SU-DHL-6 (cell line): Measurements from ENCODE around the gene GPALPP1.
"Not testable (repeated sequence)": the region's sequence is repeated elsewhere in the genome, so short reads cannot be mapped to it uniquely, and the experiment has no call there.

Source experiments
- CTCF ChIP-seq: fragments of 200-600 bp; sonication (generic); IDR thresholded peaks from one replicate; pipeline ENCODE4 v1.5.1; 2017; ENCODE audit warnings: antibody characterized with exemption, mild to moderate bottlenecking, low read length, moderate library complexity; ENCODE audit not compliant: insufficient read depth, poor library complexity, severe bottlenecking
- EZH2phosphoT487 ChIP-seq: fragments of 200-600 bp; sonication (generic), shearing (Covaris generic); conservative IDR thresholded peaks from 2 replicates; pipeline ENCODE4 v1.6.1; 2018; ENCODE audit warnings: mild to moderate bottlenecking, antibody characterized with exemption, low read length, moderate library complexity, mixed read lengths

DNA sequence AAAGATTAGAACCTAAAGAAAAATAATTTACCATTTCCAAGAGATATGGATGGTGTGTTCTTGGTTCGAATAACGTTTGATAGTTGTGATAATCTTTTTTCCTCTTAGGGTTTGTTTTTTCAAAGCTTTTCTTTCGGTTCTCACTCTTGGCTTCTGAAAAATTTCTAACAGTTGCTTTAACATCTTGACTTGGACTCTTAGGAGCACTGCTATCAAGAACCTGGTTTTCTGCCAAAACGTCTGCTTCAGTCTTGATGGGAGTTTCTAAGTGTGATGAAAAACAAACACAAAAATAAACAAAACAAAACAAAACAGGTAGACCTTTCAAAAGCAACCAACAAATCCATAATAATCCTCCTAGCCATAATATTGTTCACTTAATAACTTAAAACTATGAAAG, 45.9 kb upstream of the GPALPP1 start:
- not testable (repeated sequence) for TF ChIP-seq CTCF, EZH2phosphoT487
